Measurements from ENCODE around the gene ZIM2.

GRCh38 chr19:56864443-56865125 lies 24.1 kb upstream of the ZIM2 start:
- TF ChIP-seq POLR2A (IDR thresholded peaks at IDR 0.05) (no peak), CTCF (IDR thresholded peaks at IDR 0.05) (no peak)
